Liver (tissue), 9 donors: Measurements from ENCODE around the gene BRS3. TPM values are rescaled to one million over a fixed set of nuclear protein-coding genes. Genes with fewer than 3 reads are reported as not detected.

Source experiments
- DNase-seq: peaks from one replicate; pipeline ENCODE4 v3.0.0-alpha.2; 2017; ENCODE audit warnings: low spot score
- H3K27ac ChIP-seq, 2 donors: one replicate each; pipeline ENCODE4 v1.7.0; 2013; ENCODE audit warnings: inconsistent platforms in 2 of 2, low read length in 2 of 2, control low read depth in 1 of 2, low read depth in 1 of 2, mild to moderate bottlenecking in 1 of 2
- H3K27me3 ChIP-seq, 4 donors: one replicate each; pipeline versions ENCODE4 v1.6.1 to v1.7.0; 2013; ENCODE audit warnings: low read length in 3 of 4, inconsistent platforms in 1 of 4, mild to moderate bottlenecking in 1 of 4, moderate library complexity in 1 of 4; ENCODE audit not compliant: control insufficient read depth in 4 of 4, insufficient read depth in 4 of 4
- H3K36me3 ChIP-seq, 4 donors: one replicate each; pipeline versions ENCODE4 v1.6.1 to v1.7.0; 2013; ENCODE audit warnings: low read length in 3 of 4, mild to moderate bottlenecking in 3 of 4, low read depth in 1 of 4, moderate library complexity in 1 of 4; ENCODE audit not compliant: control insufficient read depth in 4 of 4, insufficient read depth in 3 of 4
- H3K4me1 ChIP-seq, 4 donors: one replicate each; pipeline versions ENCODE4 v1.6.1 to v1.7.0; 2013; ENCODE audit warnings: low read length in 3 of 4, mild to moderate bottlenecking in 3 of 4, moderate library complexity in 1 of 4; ENCODE audit not compliant: control insufficient read depth in 4 of 4, insufficient read depth in 4 of 4
- H3K4me3 ChIP-seq, 3 donors: one replicate each; pipeline versions ENCODE4 v1.6.1 to v1.7.0; 2013; ENCODE audit warnings: low read length in 3 of 3, control low read depth in 1 of 3, low read depth in 1 of 3, mild to moderate bottlenecking in 1 of 3
- H3K9ac ChIP-seq, 2 donors: one replicate each; pipeline ENCODE4 v1.7.0; 2013; ENCODE audit warnings: low read length in 2 of 2, mild to moderate bottlenecking in 2 of 2, moderate library complexity in 2 of 2, control low read depth in 1 of 2, low read depth in 1 of 2
- H3K9me3 ChIP-seq, 4 donors: one replicate each; pipeline versions ENCODE4 v1.6.1 to v1.7.0; 2013; ENCODE audit warnings: low read length in 3 of 4; ENCODE audit not compliant: control insufficient read depth in 4 of 4
- ATF3 ChIP-seq: IDR thresholded peaks from 2 replicates; pipeline ENCODE4 v1.6.1; 2016; ENCODE audit warnings: antibody characterized with exemption
- CTCF ChIP-seq: fragments of 150-350 bp; IDR thresholded peaks from 2 replicates; pipeline ENCODE4 v1.5.1; 2017; ENCODE audit warnings: improper control_type of control experiment, low read depth, low read length; ENCODE audit not compliant: missing input control
- EGR1 ChIP-seq, 2 donors: IDR thresholded peaks; 2 replicates each; pipeline ENCODE4 v1.6.1; 2016 to 2018; ENCODE audit warnings: antibody characterized with exemption in 2 of 2, low read depth in 2 of 2
- FOXA1 ChIP-seq: IDR thresholded peaks from 2 replicates; pipeline ENCODE4 v1.6.1; 2016; ENCODE audit warnings: antibody characterized with exemption
- FOXA2 ChIP-seq: IDR thresholded peaks from 2 replicates; pipeline ENCODE4 v1.6.1; 2016; ENCODE audit warnings: antibody characterized with exemption
- HNF4A ChIP-seq, 2 donors: conservative IDR thresholded peaks; 2 replicates each; pipeline ENCODE4 v1.6.1; 2016; ENCODE audit warnings: antibody characterized with exemption in 2 of 2, mild to moderate bottlenecking in 2 of 2
- HNF4G ChIP-seq: IDR thresholded peaks from 2 replicates; pipeline ENCODE4 v1.6.1; 2016; ENCODE audit warnings: antibody characterized with exemption
- JUND ChIP-seq, 2 donors: IDR thresholded peaks; 2 replicates each; pipeline ENCODE4 v1.6.1; 2016; ENCODE audit warnings: antibody characterized with exemption in 2 of 2
- MAX ChIP-seq: IDR thresholded peaks from 2 replicates; pipeline ENCODE4 v1.6.1; 2016; ENCODE audit warnings: antibody characterized with exemption
- NR2F2 ChIP-seq: IDR thresholded peaks from 2 replicates; pipeline ENCODE4 v1.6.1; 2016; ENCODE audit warnings: antibody characterized with exemption
- RAD21 ChIP-seq, 2 donors: IDR thresholded peaks; 2 replicates each; pipeline ENCODE4 v1.6.1; 2016; ENCODE audit warnings: antibody characterized with exemption in 2 of 2, mild to moderate bottlenecking in 2 of 2
- REST ChIP-seq: IDR thresholded peaks from 2 replicates; pipeline ENCODE4 v1.6.1; 2016; ENCODE audit warnings: antibody characterized with exemption, mild to moderate bottlenecking
- RXRA ChIP-seq, 2 donors: IDR thresholded peaks; 2 replicates each; pipeline ENCODE4 v1.6.1; 2017 to 2018; ENCODE audit warnings: antibody characterized with exemption in 2 of 2, mild to moderate bottlenecking in 1 of 2
- TAF1 ChIP-seq: conservative IDR thresholded peaks from 2 replicates; pipeline ENCODE4 v1.6.1; 2016; ENCODE audit warnings: antibody characterized with exemption, mild to moderate bottlenecking
- YY1 ChIP-seq: IDR thresholded peaks from 2 replicates; pipeline ENCODE4 v1.6.1; 2016; ENCODE audit warnings: antibody characterized with exemption, mild to moderate bottlenecking
- ZBTB33 ChIP-seq: IDR thresholded peaks from 2 replicates; pipeline ENCODE4 v1.6.1; 2016; ENCODE audit warnings: antibody characterized with exemption
- WGBS: extraction: QIAGEN DNeasy Blood & Tissue Kit; methylation state at CpG from one replicate; pipeline ENCODE4 v1.1.7; 2013; 5-methylcytosine and 5-hydroxymethylcytosine counted together
- polyA plus RNA-seq, 2 donors: library from polyadenylated mRNA; stranded (reverse) in 1 of 2; unstranded in 1 of 2; fragments of 200-250 nt in 1 of 2; fragments of >200 nt in 1 of 2; fragmentation: Nextera tagmentation in 1 of 2; extraction: Ambion mirVana in 1 of 2; gene quantifications; one replicate each; pipeline versions ENCODE4 v1.2.1 to v1.2.3, GENCODE V29; 2013 to 2015
- total RNA-seq, 2 donors: library from RNA; depleted of rRNA; stranded (reverse); fragments of >200 nt; gene quantifications; one replicate each; pipeline ENCODE4 v1.2.3, GENCODE V29; 2014
- donor health status: healthy.
- donor health status: healthy.
- donor health status: healthy.
- donor health status: healthy.
- donor health status: healthy.

The BRS3 gene
- total and polyA plus RNA-seq, 4 donors = not detected

- H3K9ac ChIP-seq = no peak overlapping the region
- DNase-seq = no peak
- H3K27ac ChIP-seq = no peak overlapping the region
- no peak for TF ChIP-seq ZBTB33
- TF ChIP-seq FOXA2 = no peak
- TF ChIP-seq CTCF = no peak
- TF ChIP-seq RXRA (IDR thresholded peaks at IDR 0.05) = no peak
- no peak for TF ChIP-seq FOXA1
- TF ChIP-seq HNF4G = no peak
- no peak for TF ChIP-seq NR2F2
- no peak for TF ChIP-seq JUND (IDR thresholded peaks at IDR 0.05)
- TF ChIP-seq EGR1 (IDR thresholded peaks at IDR 0.05; ENCODE audit: low read depth in 2 of 2) = no peak
- no peak for TF ChIP-seq HNF4A (conservative IDR thresholded peaks at IDR 0.05)
- TF ChIP-seq MAX = no peak
- TF ChIP-seq YY1 = no peak
- no peak for TF ChIP-seq RAD21 (IDR thresholded peaks at IDR 0.05)
- TF ChIP-seq REST = no peak
- no peak for TF ChIP-seq ATF3
- H3K27me3 ChIP-seq = peaks cover 0 to 4% (median 0%) of the 10 kb centered on the region in 4 donors
- WGBS = 90% methylated on average over 2 of the region's 2 CpGs
- no peaks in the 10 kb centered on the region for H3K9me3 ChIP-seq
- H3K36me3 ChIP-seq = no peaks in the 10 kb centered on the region
- H3K4me3 ChIP-seq = no peak overlapping the region
- no peaks in the 10 kb centered on the region for H3K4me1 ChIP-seq
Measured at GRCh38 chrX:136468391-136469103, 19.2 kb upstream of the BRS3 start.

- no peak for TF ChIP-seq FOXA1
- no peak for TF ChIP-seq HNF4G
- TF ChIP-seq TAF1 = no peak
- no peak for TF ChIP-seq CTCF
- no peak overlapping the region for H3K9ac ChIP-seq
- no peaks in the 10 kb centered on the region for H3K36me3 ChIP-seq
- no peak overlapping the region for H3K4me3 ChIP-seq
- 83% methylated on average over 4 of the region's 4 CpGs for WGBS
- H3K9me3 ChIP-seq = no peaks in the 10 kb centered on the region
- H3K27ac ChIP-seq = no peak overlapping the region
- peaks cover 0 to 4% (median 0%) of the 10 kb centered on the region in 4 donors for H3K27me3 ChIP-seq
- no peaks in the 10 kb centered on the region for H3K4me1 ChIP-seq
- no peak for DNase-seq
Measured at GRCh38 chrX:136473663-136474062, 14.1 kb upstream of the BRS3 start.
